ENCODE measurements around the gene MTMR12. TPM values are rescaled to one million over a fixed set of nuclear protein-coding genes. Genes with fewer than 3 reads are reported as not detected.

Gene MTMR12
- total RNA-seq, 2 donors from 2014 or later: 43.1 to 70.7 TPM

- Histone ChIP-seq H3K9me3 (no peaks in the 10 kb centered on the region), H3K27me3 (replicated peaks; ENCODE audit: insufficient read depth) (no peaks in the 10 kb centered on the region), H3K4me1 (replicated peaks) (peaks cover 8% of the 10 kb centered on the region), H3K36me3 (peaks cover 0 to 4% of the 10 kb centered on the region in 2 donors), H3K4me3 (no peak overlapping the region), H3K27ac (no peak overlapping the region)
- intact Hi-C loops (cut with DNase I): no loop called here
- TF ChIP-seq POLR2A (IDR thresholded peaks at IDR 0.05): no peak
- TF ChIP-seq CTCF (IDR thresholded peaks at IDR 0.05): no peak
- DNase-seq (ENCODE audit: low spot score): no peak
- 100% methylated on average over 2 of the region's 2 CpGs for WGBS
These were observed 40.0 kb downstream of the MTMR12 start for GRCh38 chr5:32272746-32273145.

- no peak overlapping the region for H3K27ac ChIP-seq
- H3K27me3 ChIP-seq (replicated peaks; ENCODE audit: insufficient read depth): no peaks in the 10 kb centered on the region
- peaks cover 0 to 12% of the 10 kb centered on the region in 2 donors for H3K36me3 ChIP-seq
- intact Hi-C loops (cut with DNase I): no loop called here
- 71% methylated on average over 1 of the region's 1 CpG for WGBS
- H3K4me1 ChIP-seq (replicated peaks): peaks cover 8% of the 10 kb centered on the region
- H3K4me3 ChIP-seq: no peak overlapping the region
- H3K9me3 ChIP-seq: no peaks in the 10 kb centered on the region
- no peak for DNase-seq (ENCODE audit: low spot score)
- no peak for TF ChIP-seq POLR2A (IDR thresholded peaks at IDR 0.05)
- no peak for TF ChIP-seq CTCF (IDR thresholded peaks at IDR 0.05)
- TF ChIP-seq POLR2AphosphoS5 (IDR thresholded peaks at IDR 0.05): no peak
These were observed 41.8 kb downstream of the MTMR12 start for GRCh38 chr5:32270946-32271345.

- H3K9me3 ChIP-seq: no peaks in the 10 kb centered on the region
These were observed 42.6 kb downstream of the MTMR12 start for GRCh38 chr5:32270178-32270577.

GRCh38 chr5:32265902-32266301 lies 46.8 kb downstream of the MTMR12 start:
- intact Hi-C loops (cut with DNase I): no loop called here

More at GRCh38 chr5:32270178-32270577, 42.6 kb downstream of the MTMR12 start:
- no peaks in the 10 kb centered on the region for H3K27me3 ChIP-seq (replicated peaks; ENCODE audit: insufficient read depth)
- no peak for TF ChIP-seq CTCF (IDR thresholded peaks at IDR 0.05)
- TF ChIP-seq POLR2A (IDR thresholded peaks at IDR 0.05): no peak
- no peak for TF ChIP-seq POLR2AphosphoS5 (IDR thresholded peaks at IDR 0.05)
- WGBS: 90% methylated on average over 4 of the region's 4 CpGs
- no peak for DNase-seq (ENCODE audit: low spot score)
- intact Hi-C loops (cut with DNase I): no loop called here
- peaks cover 0 to 12% of the 10 kb centered on the region in 2 donors for H3K36me3 ChIP-seq
- H3K27ac ChIP-seq: no peak overlapping the region
- no peak overlapping the region for H3K4me3 ChIP-seq
- peaks cover 8% of the 10 kb centered on the region for H3K4me1 ChIP-seq (replicated peaks)

More at GRCh38 chr5:32265902-32266301, 46.8 kb downstream of the MTMR12 start:
- 94% methylated on average over 6 of the region's 6 CpGs for WGBS
- no peak for DNase-seq (ENCODE audit: low spot score)
- Histone ChIP-seq H3K27ac (no peak overlapping the region), H3K27me3 (replicated peaks; ENCODE audit: insufficient read depth) (no peaks in the 10 kb centered on the region), H3K4me1 (replicated peaks) (no peaks in the 10 kb centered on the region), H3K4me3 (no peak overlapping the region), H3K36me3 (peaks cover 0 to 13% of the 10 kb centered on the region in 2 donors), H3K9me3 (no peaks in the 10 kb centered on the region)
- TF ChIP-seq CTCF (IDR thresholded peaks at IDR 0.05) (no peak), POLR2AphosphoS5 (IDR thresholded peaks at IDR 0.05) (no peak), POLR2A (IDR thresholded peaks at IDR 0.05) (no peak)

Data from prostate gland (tissue), 2 donors.